A673 (cell line): ENCODE results near the gene CALR. TPM values are rescaled to one million over a fixed set of nuclear protein-coding genes. Genes with fewer than 3 reads are reported as not detected.

Source experiments
- BruUV-seq: library from RNA; stranded (reverse); fragments of 400-500 nt; replicated peaks from 2 replicates; lab custom pipeline; 2021; lab: Mats Ljungman, UMichigan
- CTCF ChIA-PET: fragments of 300-600 bp; sonication (Branson Sonifier 250); formaldehyde crosslinking; loops from one replicate; lab custom pipeline; 2022; ENCODE audit warnings: antibody characterized with exemption; lab: Charles Lee
- POLR2A ChIA-PET: fragments of 300-600 bp; sonication (Branson Sonifier 250); formaldehyde crosslinking; loops from one replicate; lab custom pipeline; 2022; ENCODE audit warnings: antibody characterized with exemption; ENCODE audit not compliant: low non-redundant PET; lab: Charles Lee
- DNase-seq: peaks from one replicate; pipeline ENCODE4 v3.0.0-alpha.2; 2015; ENCODE audit warnings: low spot score
- H3K27ac ChIP-seq: fragments of 200-600 bp; sonication (generic); 2 replicates; pipeline ENCODE4 v1.5.1; 2016; ENCODE audit warnings: mixed run types, low read depth, mild to moderate bottlenecking, mixed read lengths, antibody characterized with exemption, low read length; ENCODE audit not compliant: poor library complexity, severe bottlenecking
- H3K27me3 ChIP-seq: fragments of 200-600 bp; sonication (generic); replicated peaks from 2 replicates; pipeline ENCODE4 v1.6.1; 2017; ENCODE audit warnings: mixed run types, low read depth, mild to moderate bottlenecking, mixed read lengths, antibody characterized with exemption, low read length; ENCODE audit not compliant: insufficient read depth, poor library complexity
- H3K36me3 ChIP-seq: fragments of 200-600 bp; sonication (generic); 2 replicates; pipeline ENCODE4 v1.6.1; 2016; ENCODE audit warnings: mixed run types, mild to moderate bottlenecking, mixed read lengths, antibody characterized with exemption, low read length; ENCODE audit not compliant: insufficient read depth, poor library complexity, severe bottlenecking
- H3K4me1 ChIP-seq: fragments of 200-600 bp; sonication (generic); 2 replicates; pipeline ENCODE4 v1.6.1; 2017; ENCODE audit warnings: mixed run types, mild to moderate bottlenecking, mixed read lengths, antibody characterized with exemption, low read length; ENCODE audit not compliant: insufficient read depth, poor library complexity, severe bottlenecking
- H3K4me3 ChIP-seq: fragments of 200-600 bp; sonication (generic); 2 replicates; pipeline ENCODE4 v1.5.1; 2016; ENCODE audit warnings: low read depth, mixed run types, mild to moderate bottlenecking, mixed read lengths, low read length; ENCODE audit not compliant: poor library complexity, severe bottlenecking
- H3K9me3 ChIP-seq: fragments of 200-600 bp; sonication (generic); 2 replicates; pipeline ENCODE4 v1.6.1; 2016; ENCODE audit warnings: mixed run types, low read depth, mild to moderate bottlenecking, mixed read lengths, antibody characterized with exemption, low read length; ENCODE audit not compliant: poor library complexity, severe bottlenecking
- CTCF ChIP-seq: fragments of 300-800, 200-600 bp; sonication (generic); conservative IDR thresholded peaks from 2 replicates; pipeline ENCODE4 v1.5.1; 2017; ENCODE audit warnings: low read depth, mild to moderate bottlenecking, antibody characterized with exemption, low read length, moderate library complexity, mixed read lengths
- EZH2 ChIP-seq: fragments of 200-600 bp; sonication (generic); IDR thresholded peaks from 2 replicates; pipeline ENCODE4 v1.6.1; 2017; ENCODE audit warnings: borderline replicate concordance, low read depth, mild to moderate bottlenecking, mixed read lengths, antibody characterized with exemption, low read length; ENCODE audit not compliant: poor library complexity, severe bottlenecking
- intact Hi-C: fragments of 100-400 bp; cut with micrococcal nuclease; formaldehyde crosslinking; loops from one replicate; pipeline ENCODE4 v1.10.0; 2022; ENCODE audit not compliant: unreplicated experiment
- total RNA-seq: library from RNA; stranded (reverse); gene quantifications from 2 replicates; pipeline ENCODE4 v1.2.3, GENCODE V29; 2021

The CALR gene
- total RNA-seq, 1 experiment from 2014 or later = 994 TPM

- Histone ChIP-seq H3K27ac (no peak overlapping the region), H3K9me3 (no peaks in the 10 kb centered on the region), H3K4me3 (no peak overlapping the region), H3K4me1 (peaks cover 6% of the 10 kb centered on the region), H3K36me3 (no peaks in the 10 kb centered on the region), H3K27me3 (no peaks in the 10 kb centered on the region)
- CTCF ChIA-PET = no interaction called here
- TF ChIP-seq CTCF (no peak), EZH2 (no peak)
- BruUV-seq = no TSS peak
- POLR2A ChIA-PET = no interaction called here
- intact Hi-C loops = no loop called here
- DNase-seq = no peak
Observed at GRCh38 chr19:12987781-12988180, 49.4 kb downstream of the CALR start.

GRCh38 chr19:12990431-12990830, 52.0 kb downstream of the CALR start:
- H3K4me3 ChIP-seq = no peak overlapping the region
- ChIA-PET POLR2A (no interaction called here), CTCF (no interaction called here)

GRCh38 chr19:12990853-12991252, 52.4 kb downstream of the CALR start:
- Histone ChIP-seq H3K9me3 (no peaks in the 10 kb centered on the region), H3K27me3 (no peaks in the 10 kb centered on the region), H3K4me3 (no peak overlapping the region), H3K36me3 (no peaks in the 10 kb centered on the region), H3K4me1 (no peaks in the 10 kb centered on the region), H3K27ac (no peak overlapping the region)
- TF ChIP-seq EZH2 (no peak), CTCF (no peak)
- no peak for DNase-seq
- POLR2A ChIA-PET = no interaction called here
- CTCF ChIA-PET = no interaction called here
- intact Hi-C loops = no loop called here
- no TSS peak for BruUV-seq

More at GRCh38 chr19:12990431-12990830, 52.0 kb downstream of the CALR start:
- no peak for DNase-seq
- H3K36me3 ChIP-seq = no peaks in the 10 kb centered on the region
- H3K9me3 ChIP-seq = no peaks in the 10 kb centered on the region
- no peak for TF ChIP-seq CTCF
- no peak for TF ChIP-seq EZH2
- H3K4me1 ChIP-seq = no peaks in the 10 kb centered on the region
- no TSS peak for BruUV-seq
- intact Hi-C loops = no loop called here
- no peaks in the 10 kb centered on the region for H3K27me3 ChIP-seq
- no peak overlapping the region for H3K27ac ChIP-seq
